Keratinocyte (primary cell): ENCODE results near the gene CSAG2. TPM values are rescaled to one million over a fixed set of nuclear protein-coding genes. Genes with fewer than 3 reads are reported as not detected.
"Not testable (repeated sequence)": the region's sequence is repeated elsewhere in the genome, so short reads cannot be mapped to it uniquely, and the experiment has no call there.

Experiments used
- DNase-seq: peaks from one replicate; pipeline ENCODE4 v3.0.0-alpha.2; 2011; ENCODE audit warnings: low read depth, missing footprints, low spot score
- FAIRE-seq: peaks from 2 replicates; lab custom pipeline; 2011; peaks lifted over from hg19 to GRCh38; lab: Jason Lieb, UNC
- H2AFZ ChIP-seq: 2 replicates; pipeline ENCODE4 v1.6.0; 2012; ENCODE audit warnings: low read length, control low read depth, inconsistent platforms; ENCODE audit not compliant: control insufficient read depth
- H3K27ac ChIP-seq: 2 replicates; pipeline ENCODE4 v1.5.1; 2011; ENCODE audit warnings: low read length; ENCODE audit not compliant: control insufficient read depth, insufficient read depth
- H3K27me3 ChIP-seq: 3 replicates; pipeline ENCODE4 v1.6.0; 2011; ENCODE audit warnings: low read length; ENCODE audit not compliant: control insufficient read depth, insufficient read depth; ENCODE audit errors: extremely low read depth
- H3K36me3 ChIP-seq, 2 experiments: 2 replicates in 1 of 2; 3 replicates in 1 of 2; pipeline ENCODE4 v1.5.1; 2011; ENCODE audit warnings: low read length in 2 of 2, mild to moderate bottlenecking in 1 of 2; ENCODE audit not compliant: control insufficient read depth in 2 of 2, insufficient read depth in 2 of 2; ENCODE audit errors: extremely low read depth in 1 of 2
- H3K4me1 ChIP-seq: 3 replicates; pipeline ENCODE4 v1.5.1; 2011; ENCODE audit warnings: low read length; ENCODE audit not compliant: control insufficient read depth, insufficient read depth; ENCODE audit errors: extremely low read depth
- H3K4me2 ChIP-seq: 3 replicates; pipeline ENCODE4 v1.6.0; 2011; ENCODE audit warnings: low read depth, low read length; ENCODE audit not compliant: control insufficient read depth, insufficient read depth; ENCODE audit errors: extremely low read depth
- H3K4me3 ChIP-seq, 3 experiments: fragments of 200-600 bp in 1 of 3; sonication (generic) in 1 of 3; 2 replicates in 2 of 3; 3 replicates in 1 of 3; pipeline ENCODE4 v1.5.1; 2011 to 2016; ENCODE audit warnings: low read length in 3 of 3, mild to moderate bottlenecking in 3 of 3, control low read depth in 2 of 3, inconsistent platforms in 1 of 3, low read depth in 1 of 3, mixed read lengths in 1 of 3, mixed run types in 1 of 3, moderate library complexity in 1 of 3; ENCODE audit not compliant: control insufficient read depth in 2 of 3, insufficient read depth in 2 of 3; ENCODE audit errors: extremely low read depth in 1 of 3
- H3K79me2 ChIP-seq: 2 replicates; pipeline ENCODE4 v1.6.0; 2012; ENCODE audit warnings: low read length; ENCODE audit not compliant: control insufficient read depth, insufficient read depth
- H3K9ac ChIP-seq: 3 replicates; pipeline ENCODE4 v1.6.0; 2011; ENCODE audit warnings: low read length; ENCODE audit not compliant: control insufficient read depth, insufficient read depth; ENCODE audit errors: extremely low read depth
- H3K9me1 ChIP-seq: 3 replicates; pipeline ENCODE4 v1.6.0; 2011; ENCODE audit warnings: low read length; ENCODE audit not compliant: control insufficient read depth, insufficient read depth; ENCODE audit errors: extremely low read depth
- H3K9me3 ChIP-seq: 2 replicates; pipeline ENCODE4 v1.5.1; 2012; ENCODE audit warnings: low read depth, low read length; ENCODE audit not compliant: control insufficient read depth
- H4K20me1 ChIP-seq: 3 replicates; pipeline ENCODE4 v1.6.0; 2011; ENCODE audit warnings: low read length; ENCODE audit not compliant: control insufficient read depth, insufficient read depth; ENCODE audit errors: extremely low read depth
- CTCF ChIP-seq, 3 experiments: IDR thresholded peaks in 1 of 3; conservative IDR thresholded peaks in 1 of 3; optimal IDR thresholded peaks in 1 of 3; 2 replicates in 2 of 3; 3 replicates in 1 of 3; pipeline versions ENCODE3 to v1.5.1; 2011; ENCODE audit warnings: low read length in 3 of 3, mild to moderate bottlenecking in 3 of 3, moderate library complexity in 2 of 3, control low read depth in 1 of 3, inconsistent platforms in 1 of 3; ENCODE audit not compliant: insufficient read depth in 2 of 3; ENCODE audit errors: extremely low read depth in 1 of 3
- EZH2 ChIP-seq: IDR thresholded peaks from one replicate; pipeline ENCODE4 v1.6.1; 2012; ENCODE audit warnings: inconsistent platforms, mild to moderate bottlenecking, low read length, moderate library complexity
- dilution Hi-C: fragments of 300-500 bp; cut with MboI; formaldehyde crosslinking; loops from one replicate; pipeline ENCODE4 v1.7.0; 2020; ENCODE audit warnings: low sequenced_read_pairs; ENCODE audit not compliant: extremely low pct_ligation_motif_present
- polyA plus RNA-seq, 5 experiments: library from polyadenylated mRNA; depleted of rRNA in 3 of 5; stranded (reverse) in 3 of 5; stranded (forward) in 1 of 5; unstranded in 1 of 5; fragments of >200 nt; gene quantifications; 1 replicate in 1 of 5; 2 replicates in 3 of 5; 3 replicates in 1 of 5; pipeline versions ENCODE4 v1.2.1 to v1.2.3, GENCODE V29; 2011 to 2012; ENCODE audit warnings: missing spikeins in 2 of 5, low read depth in 1 of 5, low replicate concordance in 1 of 5

The CSAG2 gene
- polyA plus RNA-seq, 1 donor (not counting 4 experiments of a cell fraction or from before 2014, with no cell fraction given): not detected

- dilution Hi-C loops: no loop called here
- no peaks in the 10 kb centered on the region for H3K36me3 ChIP-seq
- H2AFZ ChIP-seq: no peak within 1 kb of the TSS
- TF ChIP-seq CTCF (optimal IDR thresholded peaks at IDR 0.05 in 1 of 3, IDR thresholded peaks at IDR 0.05 in 1 of 3, conservative IDR thresholded peaks at IDR 0.05 in 1 of 3; ENCODE audit: extremely low read depth in 1 of 3, insufficient read depth in 2 of 3, low read length in 3 of 3) (no peak), EZH2 (no peak)
- FAIRE-seq (no peak), DNase-seq (no peak)
- H4K20me1 ChIP-seq: no peaks in the 10 kb centered on the region
- no peaks in the 10 kb centered on the region for H3K79me2 ChIP-seq
- H3K4me3 ChIP-seq: no peak within 1 kb of the TSS
- H3K4me2 ChIP-seq: no peak within 1 kb of the TSS
- no peaks in the 10 kb centered on the region for H3K4me1 ChIP-seq
- H3K9ac ChIP-seq: no peak within 1 kb of the TSS
- H3K27me3 ChIP-seq: no peaks in the 10 kb centered on the region
- H3K27ac ChIP-seq: no peak within 1 kb of the TSS
- H3K9me3 ChIP-seq: no peaks in the 10 kb centered on the region
- no peaks in the 10 kb centered on the region for H3K9me1 ChIP-seq
Observed at GRCh38 chrX:152733261-152733975, 24.3 kb upstream of the CSAG2 start, which contains the start of the genes CSAG1 and MAGEA12. TSS of gene CSAG1 (minus strand) at chrX:152733721. CDS start at chrX:152732460, 1,261 bp downstream. TSS of gene MAGEA12 (plus strand) at chrX:152733757. CDS start at chrX:152736162, 2,405 bp downstream.

DNA sequence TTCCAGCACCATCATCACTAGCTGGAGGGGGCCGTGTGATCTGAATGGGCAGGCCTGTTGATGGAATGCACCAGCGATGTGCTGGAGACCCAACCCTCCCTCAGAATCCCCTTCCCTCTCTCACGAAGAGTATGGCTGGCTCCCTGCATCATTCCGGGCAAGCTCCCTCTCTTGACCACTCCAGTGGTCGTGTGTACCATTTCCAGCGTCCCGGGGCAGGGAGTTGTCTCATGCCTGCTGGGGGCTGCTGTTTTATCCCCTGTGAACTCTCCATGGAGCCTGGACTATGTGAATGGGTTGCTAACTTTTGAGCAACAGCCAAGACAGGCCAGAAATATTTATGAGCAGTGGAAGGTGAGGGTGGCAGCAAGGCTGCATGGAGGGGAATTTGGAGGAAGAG, 16.3 kb upstream of the CSAG2 start:
- H2AFZ ChIP-seq: no peak overlapping the region
- H3K9me3 ChIP-seq: no peaks in the 10 kb centered on the region
- no peak overlapping the region for H3K4me2 ChIP-seq
- dilution Hi-C loops: no loop called here
- H3K4me1 ChIP-seq: no peaks in the 10 kb centered on the region
- TF ChIP-seq EZH2: no peak
- TF ChIP-seq CTCF (optimal IDR thresholded peaks at IDR 0.05 in 1 of 3, IDR thresholded peaks at IDR 0.05 in 1 of 3, conservative IDR thresholded peaks at IDR 0.05 in 1 of 3; ENCODE audit: extremely low read depth in 1 of 3, insufficient read depth in 2 of 3, low read length in 3 of 3): no peak
- FAIRE-seq (no peak), DNase-seq (no peak)
- no peaks in the 10 kb centered on the region for H3K27me3 ChIP-seq
- H3K36me3 ChIP-seq: no peaks in the 10 kb centered on the region
- no peaks in the 10 kb centered on the region for H3K9me1 ChIP-seq
- no peaks in the 10 kb centered on the region for H3K79me2 ChIP-seq
- no peak overlapping the region for H3K9ac ChIP-seq
- H4K20me1 ChIP-seq: no peaks in the 10 kb centered on the region
- no peak overlapping the region for H3K4me3 ChIP-seq
- H3K27ac ChIP-seq: no peak overlapping the region

DNA sequence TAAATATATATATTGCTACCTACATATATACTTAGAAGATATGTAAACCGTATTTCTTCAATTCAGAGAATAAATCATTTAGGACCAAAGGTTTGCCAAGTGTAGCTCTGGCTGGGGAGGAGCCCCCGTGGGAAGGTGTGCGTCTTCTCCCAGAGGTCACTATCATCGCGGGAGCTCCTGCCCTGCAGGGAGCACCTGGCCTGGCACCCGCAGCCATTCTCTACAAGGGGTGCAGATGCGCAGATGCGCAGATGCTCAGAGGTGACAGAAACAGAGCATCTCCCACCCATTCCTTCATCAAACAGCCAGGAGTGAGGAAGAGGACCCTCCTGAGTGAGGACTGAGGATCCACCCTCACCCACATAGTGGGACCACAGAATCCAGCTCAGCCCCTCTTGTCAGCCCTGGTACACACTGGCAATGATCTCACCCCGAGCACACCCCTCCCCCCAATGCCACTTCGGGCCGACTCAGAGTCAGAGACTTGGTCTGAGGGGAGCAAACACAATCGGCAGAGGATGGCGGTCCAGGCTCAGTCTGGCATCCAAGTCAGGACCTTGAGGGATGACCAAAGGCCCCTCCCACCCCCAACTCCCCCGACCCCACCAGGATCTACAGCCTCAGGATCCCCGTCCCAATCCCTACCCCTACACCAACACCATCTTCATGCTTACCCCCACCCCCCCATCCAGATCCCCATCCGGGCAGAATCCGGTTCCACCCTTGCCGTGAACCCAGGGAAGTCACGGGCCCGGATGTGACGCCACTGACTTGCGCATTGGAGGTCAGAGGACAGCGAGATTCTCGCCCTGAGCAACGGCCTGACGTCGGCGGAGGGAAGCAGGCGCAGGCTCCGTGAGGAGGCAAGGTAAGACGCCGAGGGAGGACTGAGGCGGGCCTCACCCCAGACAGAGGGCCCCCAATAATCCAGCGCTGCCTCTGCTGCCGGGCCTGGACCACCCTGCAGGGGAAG, 5.0 kb upstream of the CSAG2 start, which contains the start of gene MAGEA2B:
Gene MAGEA2B (plus strand): TSS at position 814 of the 973 bp plus-strand sequence. CDS start 2,479 bp downstream, outside the sequence.
- dilution Hi-C loops, H3K79me2 ChIP-seq, FAIRE-seq: not testable (repeated sequence)

More for the DNA sequence above, 5.0 kb upstream of the CSAG2 start, which contains the start of gene MAGEA2B:
- H3K36me3 ChIP-seq, H3K4me3 ChIP-seq, H3K9me1 ChIP-seq, H4K20me1 ChIP-seq, H3K9me3 ChIP-seq, H3K27me3 ChIP-seq, DNase-seq, H2AFZ ChIP-seq, H3K4me1 ChIP-seq, H3K27ac ChIP-seq, H3K9ac ChIP-seq, H3K4me2 ChIP-seq: not testable (repeated sequence)
